Measurements from ENCODE around the gene ERFL.

ERFL gene

GRCh38 chr19:41924151-41925145 lies 3.8 kb downstream of the ERFL start:
- no peak overlapping the region for H3K27ac ChIP-seq (ENCODE audit: low read length)
- H3K9me3 ChIP-seq (ENCODE audit: control insufficient read depth in 1 of 2, low read length in 2 of 2), result no peaks in the 10 kb centered on the region
- no peaks in the 10 kb centered on the region for H3K36me3 ChIP-seq (ENCODE audit: control insufficient read depth in 1 of 2, insufficient read depth in 2 of 2, low read length in 2 of 2)
- peaks cover 0 to 16% of the 10 kb centered on the region in 2 donors for H3K4me1 ChIP-seq (ENCODE audit: control insufficient read depth in 1 of 2, insufficient read depth in 2 of 2, low read length in 2 of 2)
- H3K27me3 ChIP-seq (ENCODE audit: low read depth, low read length), result peaks cover 85% of the 10 kb centered on the region
- no peak overlapping the region for H3K4me3 ChIP-seq (ENCODE audit: low read depth in 1 of 2, low read length in 2 of 2)

GRCh38 chr19:41923045-41923788 lies 5.0 kb downstream of the ERFL start:
- Histone ChIP-seq H3K4me3 (ENCODE audit: low read depth in 1 of 2, low read length in 2 of 2) (no peak overlapping the region), H3K4me1 (ENCODE audit: control insufficient read depth in 1 of 2, insufficient read depth in 2 of 2, low read length in 2 of 2) (peaks cover 0 to 5% of the 10 kb centered on the region in 2 donors), H3K9me3 (ENCODE audit: control insufficient read depth in 1 of 2, low read length in 2 of 2) (no peaks in the 10 kb centered on the region), H3K27me3 (ENCODE audit: low read depth, low read length) (peaks cover 86% of the 10 kb centered on the region), H3K27ac (ENCODE audit: low read length) (no peak overlapping the region), H3K36me3 (ENCODE audit: control insufficient read depth in 1 of 2, insufficient read depth in 2 of 2, low read length in 2 of 2) (no peaks in the 10 kb centered on the region)

- Histone ChIP-seq H3K36me3 (ENCODE audit: control insufficient read depth in 1 of 2, insufficient read depth in 2 of 2, low read length in 2 of 2) (no peaks in the 10 kb centered on the region), H3K27ac (ENCODE audit: low read length) (no peak overlapping the region), H3K9me3 (ENCODE audit: control insufficient read depth in 1 of 2, low read length in 2 of 2) (no peaks in the 10 kb centered on the region), H3K4me1 (ENCODE audit: control insufficient read depth in 1 of 2, insufficient read depth in 2 of 2, low read length in 2 of 2) (no peaks in the 10 kb centered on the region), H3K4me3 (ENCODE audit: low read depth in 1 of 2, low read length in 2 of 2) (no peak overlapping the region), H3K27me3 (ENCODE audit: low read depth, low read length) (peaks cover 82% of the 10 kb centered on the region)
These were observed 5.7 kb downstream of the ERFL start for GRCh38 chr19:41922585-41922984.

- H3K27ac ChIP-seq (ENCODE audit: low read length), result no peak overlapping the region
- H3K27me3 ChIP-seq (ENCODE audit: low read depth, low read length), result peaks cover 78% of the 10 kb centered on the region
- H3K4me1 ChIP-seq (ENCODE audit: control insufficient read depth in 1 of 2, insufficient read depth in 2 of 2, low read length in 2 of 2), result no peaks in the 10 kb centered on the region
- H3K9me3 ChIP-seq (ENCODE audit: control insufficient read depth in 1 of 2, low read length in 2 of 2), result no peaks in the 10 kb centered on the region
- no peaks in the 10 kb centered on the region for H3K36me3 ChIP-seq (ENCODE audit: control insufficient read depth in 1 of 2, insufficient read depth in 2 of 2, low read length in 2 of 2)
- no peak overlapping the region for H3K4me3 ChIP-seq (ENCODE audit: low read depth in 1 of 2, low read length in 2 of 2)
These were observed 6.4 kb downstream of the ERFL start for GRCh38 chr19:41921577-41922576.

- Histone ChIP-seq H3K4me3 (ENCODE audit: low read depth in 1 of 2, low read length in 2 of 2) (no peak overlapping the region), H3K27ac (ENCODE audit: low read length) (no peak overlapping the region), H3K36me3 (ENCODE audit: control insufficient read depth in 1 of 2, insufficient read depth in 2 of 2, low read length in 2 of 2) (no peaks in the 10 kb centered on the region), H3K9me3 (ENCODE audit: control insufficient read depth in 1 of 2, low read length in 2 of 2) (no peaks in the 10 kb centered on the region), H3K27me3 (ENCODE audit: low read depth, low read length) (peaks cover 79% of the 10 kb centered on the region), H3K4me1 (ENCODE audit: control insufficient read depth in 1 of 2, insufficient read depth in 2 of 2, low read length in 2 of 2) (no peaks in the 10 kb centered on the region)
These were observed 7.2 kb downstream of the ERFL start for GRCh38 chr19:41920882-41921576.

GRCh38 chr19:41919948-41920712 lies 8.1 kb downstream of the ERFL start:
- Histone ChIP-seq H3K27me3 (ENCODE audit: low read depth, low read length) (peaks cover 78% of the 10 kb centered on the region), H3K4me1 (ENCODE audit: control insufficient read depth in 1 of 2, insufficient read depth in 2 of 2, low read length in 2 of 2) (peaks cover 0 to 6% of the 10 kb centered on the region in 2 donors), H3K27ac (ENCODE audit: low read length) (no peak overlapping the region), H3K36me3 (ENCODE audit: control insufficient read depth in 1 of 2, insufficient read depth in 2 of 2, low read length in 2 of 2) (no peaks in the 10 kb centered on the region), H3K9me3 (ENCODE audit: control insufficient read depth in 1 of 2, low read length in 2 of 2) (no peaks in the 10 kb centered on the region), H3K4me3 (ENCODE audit: low read depth in 1 of 2, low read length in 2 of 2) (no peak overlapping the region)

GRCh38 chr19:41918653-41919244 lies 9.5 kb downstream of the ERFL start:
- Histone ChIP-seq H3K4me1 (ENCODE audit: control insufficient read depth in 1 of 2, insufficient read depth in 2 of 2, low read length in 2 of 2) (peaks cover 0 to 8% of the 10 kb centered on the region in 2 donors), H3K4me3 (ENCODE audit: low read depth in 1 of 2, low read length in 2 of 2) (no peak overlapping the region), H3K9me3 (ENCODE audit: control insufficient read depth in 1 of 2, low read length in 2 of 2) (no peaks in the 10 kb centered on the region), H3K27ac (ENCODE audit: low read length) (no peak overlapping the region), H3K36me3 (ENCODE audit: control insufficient read depth in 1 of 2, insufficient read depth in 2 of 2, low read length in 2 of 2) (no peaks in the 10 kb centered on the region), H3K27me3 (ENCODE audit: low read depth, low read length) (peaks cover 72% of the 10 kb centered on the region)

- H3K27me3 ChIP-seq (ENCODE audit: low read depth, low read length), result peaks cover 74% of the 10 kb centered on the region
These were observed 10.2 kb downstream of the ERFL start for GRCh38 chr19:41918095-41918494.

GRCh38 chr19:41917676-41918075 lies 10.6 kb downstream of the ERFL start:
- no peak overlapping the region for H3K27ac ChIP-seq (ENCODE audit: low read length)
- H3K9me3 ChIP-seq (ENCODE audit: control insufficient read depth in 1 of 2, low read length in 2 of 2), result no peaks in the 10 kb centered on the region
- H3K36me3 ChIP-seq (ENCODE audit: control insufficient read depth in 1 of 2, insufficient read depth in 2 of 2, low read length in 2 of 2), result no peaks in the 10 kb centered on the region
- H3K4me1 ChIP-seq (ENCODE audit: control insufficient read depth in 1 of 2, insufficient read depth in 2 of 2, low read length in 2 of 2), result peaks cover 0 to 8% of the 10 kb centered on the region in 2 donors
- no peak overlapping the region for H3K4me3 ChIP-seq (ENCODE audit: low read depth in 1 of 2, low read length in 2 of 2)
- peaks cover 70% of the 10 kb centered on the region for H3K27me3 ChIP-seq (ENCODE audit: low read depth, low read length)

More at GRCh38 chr19:41918095-41918494, 10.2 kb downstream of the ERFL start:
- Histone ChIP-seq H3K9me3 (ENCODE audit: control insufficient read depth in 1 of 2, low read length in 2 of 2) (no peaks in the 10 kb centered on the region), H3K4me1 (ENCODE audit: control insufficient read depth in 1 of 2, insufficient read depth in 2 of 2, low read length in 2 of 2) (peaks cover 0 to 8% of the 10 kb centered on the region in 2 donors), H3K27ac (ENCODE audit: low read length) (no peak overlapping the region), H3K36me3 (ENCODE audit: control insufficient read depth in 1 of 2, insufficient read depth in 2 of 2, low read length in 2 of 2) (no peaks in the 10 kb centered on the region), H3K4me3 (ENCODE audit: low read depth in 1 of 2, low read length in 2 of 2) (no peak overlapping the region)
